T-cell (primary cell): ENCODE measurements around the gene COQ6. TPM values are rescaled to one million over a fixed set of nuclear protein-coding genes. Genes with fewer than 3 reads are reported as not detected.
"Not testable (repeated sequence)": the region's sequence is repeated elsewhere in the genome, so short reads cannot be mapped to it uniquely, and the experiment has no call there.

ENCODE experiments used
- ATAC-seq, 4 experiments: fragments of 200-7000 bp in 3 of 4; fragments of 150-1000 bp in 1 of 4; cut with Tn5 transposase; replicated peaks in 1 of 4; 1 replicate in 3 of 4; 2 replicates in 1 of 4; pipeline ENCODE4 v1.10.0; 2021; ENCODE audit warnings: moderate library complexity in 3 of 4, mild to moderate bottlenecking in 2 of 4, moderate number of reproducible peaks in 1 of 4
- CTCF ChIA-PET, 2 donors: fragments of 300-600 bp; sonication (Branson Sonifier 250); formaldehyde crosslinking; loops; one replicate each; lab custom pipeline; 2022; ENCODE audit warnings: antibody characterized with exemption in 2 of 2; lab: Charles Lee
- POLR2A ChIA-PET, 2 donors: fragments of 300-600 bp; sonication (Branson Sonifier 250); formaldehyde crosslinking; loops; one replicate each; lab custom pipeline; 2022; ENCODE audit warnings: antibody characterized with exemption in 2 of 2; lab: Charles Lee
- DNase-seq, 35 experiments: peaks; one replicate each; pipeline versions ENCODE4 v3.0.0 to v3.0.0-alpha.2; 2013 to 2023
- H3K27ac ChIP-seq: one replicate; pipeline ENCODE4 v1.5.1; 2013; ENCODE audit warnings: low read length
- H3K27me3 ChIP-seq, 2 experiments: replicated peaks in 1 of 2; 1 replicate in 1 of 2; 2 replicates in 1 of 2; pipeline versions ENCODE4 v1.6.1 to v1.7.0; 2013; ENCODE audit warnings: low read length in 1 of 2, mixed read lengths in 1 of 2; ENCODE audit not compliant: control insufficient read depth in 2 of 2, insufficient read depth in 2 of 2; ENCODE audit errors: extremely low read depth in 1 of 2
- H3K36me3 ChIP-seq, 2 donors: 1 replicate in 1 of 2; 2 replicates in 1 of 2; pipeline versions ENCODE4 v1.6.1 to v1.7.0; 2013; ENCODE audit warnings: low read length in 1 of 2; ENCODE audit not compliant: control insufficient read depth in 2 of 2, insufficient read depth in 1 of 2; ENCODE audit errors: extremely low read depth in 1 of 2
- H3K4me1 ChIP-seq, 2 experiments: 1 replicate in 1 of 2; 2 replicates in 1 of 2; pipeline versions ENCODE4 v1.6.1 to v1.7.0; 2013; ENCODE audit warnings: low read length in 2 of 2, mixed read lengths in 1 of 2; ENCODE audit not compliant: insufficient read depth in 2 of 2, control insufficient read depth in 1 of 2; ENCODE audit errors: extremely low read depth in 1 of 2
- H3K4me3 ChIP-seq, 2 donors: 1 replicate in 1 of 2; 2 replicates in 1 of 2; pipeline versions ENCODE4 v1.5.1 to v1.7.0; 2013; ENCODE audit warnings: mild to moderate bottlenecking in 2 of 2, low read length in 1 of 2, moderate library complexity in 1 of 2; ENCODE audit not compliant: control insufficient read depth in 1 of 2; ENCODE audit errors: extremely low read depth in 1 of 2
- H3K9me3 ChIP-seq: 2 replicates; pipeline ENCODE4 v1.7.0; 2013
- H3K27ac Mint-ChIP-seq, 2 donors: one replicate each; pipeline ENCODE4 v1.8.0; 2020 to 2021; ENCODE audit warnings: mild to moderate bottlenecking in 2 of 2, mixed read lengths in 2 of 2
- H3K27me3 Mint-ChIP-seq, 2 donors: one replicate each; pipeline ENCODE4 v1.8.0; 2021 to 2022; ENCODE audit warnings: mixed read lengths in 2 of 2
- H3K36me3 Mint-ChIP-seq: one replicate; pipeline ENCODE4 v1.8.0; 2021; ENCODE audit warnings: mixed read lengths
- H3K4me1 Mint-ChIP-seq, 3 donors: one replicate each; pipeline ENCODE4 v1.8.0; 2020 to 2022; ENCODE audit warnings: mixed read lengths in 3 of 3, mild to moderate bottlenecking in 1 of 3
- H3K4me3 Mint-ChIP-seq, 3 donors: one replicate each; pipeline ENCODE4 v1.8.0; 2020 to 2022; ENCODE audit warnings: mild to moderate bottlenecking in 3 of 3, mixed read lengths in 3 of 3, moderate library complexity in 3 of 3
- H3K9me3 Mint-ChIP-seq, 3 donors: one replicate each; pipeline ENCODE4 v1.8.0; 2020 to 2022; ENCODE audit warnings: mixed read lengths in 3 of 3
- WGBS: methylation state at CpG from one replicate; pipeline ENCODE4 v1.1.5; 2013; ENCODE audit warnings: missing lambda C conversion rate; ENCODE audit not compliant: insufficient coverage; 5-methylcytosine and 5-hydroxymethylcytosine counted together
- total RNA-seq, 35 experiments: library from RNA in 6 of 35; stranded (reverse) in 6 of 35; fragments of 120-200 nt in 1 of 35; gene quantifications; one replicate each; pipeline versions ENCODE4 v1.2.1 to v1.2.4 and lab custom pipeline; 2013 to 2026

Gene COQ6
- total RNA-seq, 5 donors from 2014 or later (not counting 1 experiment from before 2014, with no cell fraction given): 29.3 to 35.4 (median 33.2) TPM

- H3K9me3 Mint-ChIP-seq: no peaks in the 10 kb centered on the region
- ATAC-seq (no peak), DNase-seq (no peak)
- peaks cover 0 to 13% of the 10 kb centered on the region in 2 donors for H3K36me3 ChIP-seq
- ChIA-PET POLR2A (no interaction called here), CTCF (interaction anchor here in 1 of 2 donors (0.6 kb wide), 2 partner anchors 11 to 58 kb away, joined by 3 read pairs; no protein-coding TSS in a partner anchor)
- no peaks in the 10 kb centered on the region for H3K27me3 Mint-ChIP-seq
- 71% methylated on average over 1 of the region's 4 CpGs for WGBS
- H3K4me3 Mint-ChIP-seq: no peak overlapping the region
- H3K4me3 ChIP-seq: no peak overlapping the region
- peaks cover 22% of the 10 kb centered on the region for H3K36me3 Mint-ChIP-seq
- no peaks in the 10 kb centered on the region for H3K4me1 Mint-ChIP-seq
- H3K27me3 ChIP-seq: no peaks in the 10 kb centered on the region
- no peaks in the 10 kb centered on the region for H3K9me3 ChIP-seq
- H3K27ac Mint-ChIP-seq: no peak overlapping the region
- no peak overlapping the region for H3K27ac ChIP-seq
- H3K4me1 ChIP-seq: no peaks in the 10 kb centered on the region
Observed at GRCh38 chr14:73991092-73991491, 41.0 kb downstream of the COQ6 start.

- H3K4me3 ChIP-seq, H3K27ac Mint-ChIP-seq, H3K4me1 ChIP-seq, DNase-seq, H3K4me3 Mint-ChIP-seq, H3K36me3 ChIP-seq, H3K27me3 Mint-ChIP-seq, H3K27ac ChIP-seq, H3K27me3 ChIP-seq, H3K4me1 Mint-ChIP-seq, H3K9me3 Mint-ChIP-seq, H3K9me3 ChIP-seq, ATAC-seq, POLR2A ChIA-PET: not testable (repeated sequence)
- peaks cover 20% of the 10 kb centered on the region for H3K36me3 Mint-ChIP-seq
- CTCF ChIA-PET: interaction anchor here in 1 of 2 donors (1.0 kb wide), 1 partner anchor 42 kb away, joined by 9 read pairs; no protein-coding TSS in a partner anchor
- whole genome bisulfite sequencing: 100% methylated on average over 3 of the region's 7 CpGs
Observed at GRCh38 chr14:73994926-73995325, 44.8 kb downstream of the COQ6 start.

DNA sequence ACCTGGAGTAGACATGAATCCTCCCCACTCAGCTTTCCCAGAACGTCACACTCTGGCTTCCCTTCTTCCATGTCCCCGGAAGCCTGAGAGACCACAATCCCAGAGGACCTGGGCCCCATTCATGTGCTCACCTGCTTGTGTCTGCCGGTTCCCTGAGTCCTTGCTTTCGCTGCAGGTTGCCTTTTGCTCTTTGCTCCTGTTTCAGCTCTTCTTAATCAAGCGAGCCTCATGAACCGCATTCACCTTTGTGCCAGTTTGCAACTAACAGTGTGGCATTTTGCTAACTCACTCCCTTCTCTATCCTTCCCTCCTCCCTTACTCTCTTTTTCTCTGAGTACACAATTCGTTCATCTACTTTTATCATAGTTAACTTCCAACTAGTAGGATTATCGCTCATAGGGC, 45.9 kb downstream of the COQ6 start:
- H3K36me3 ChIP-seq: no peaks in the 10 kb centered on the region
- no peak for ATAC-seq
- Mint-ChIP-seq H3K4me3 (no peak overlapping the region), H3K4me1 (no peaks in the 10 kb centered on the region), H3K27me3 (no peaks in the 10 kb centered on the region), H3K36me3 (peaks cover 19% of the 10 kb centered on the region), H3K9me3 (no peaks in the 10 kb centered on the region), H3K27ac (no peak overlapping the region)
- no peaks in the 10 kb centered on the region for H3K9me3 ChIP-seq
- H3K4me3 ChIP-seq: no peak overlapping the region
- ChIA-PET POLR2A (no interaction called here), CTCF (interaction anchor here in 1 of 2 donors (1.0 kb wide), 1 partner anchor 41 kb away, joined by 9 read pairs; no protein-coding TSS in a partner anchor)
- no peak for DNase-seq
- no peak overlapping the region for H3K27ac ChIP-seq
- H3K4me1 ChIP-seq: no peaks in the 10 kb centered on the region
- WGBS: 94% methylated on average over 7 of the region's 8 CpGs
- H3K27me3 ChIP-seq: no peaks in the 10 kb centered on the region

DNA sequence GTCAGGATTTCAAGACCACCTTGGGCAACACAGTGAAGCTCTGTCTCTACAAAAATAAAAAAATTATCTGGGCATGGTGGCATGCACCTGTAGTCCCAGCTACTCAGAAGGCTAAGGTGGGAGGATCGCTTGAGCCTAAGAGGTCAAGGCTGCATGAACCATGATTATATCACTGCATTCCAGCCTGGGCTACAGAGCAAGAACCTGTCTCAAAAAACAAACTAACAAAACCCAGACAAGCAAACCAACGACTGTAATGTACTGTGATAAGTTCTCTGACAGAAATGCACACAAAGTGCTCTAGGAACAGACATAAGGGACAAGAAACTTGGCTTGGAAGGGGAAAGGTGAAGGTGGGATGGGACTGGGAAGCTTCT, 46.6 kb downstream of the COQ6 start:
- Histone ChIP-seq H3K36me3 (no peaks in the 10 kb centered on the region), H3K4me1 (no peaks in the 10 kb centered on the region), H3K4me3 (no peak overlapping the region), H3K9me3 (no peaks in the 10 kb centered on the region), H3K27me3 (no peaks in the 10 kb centered on the region), H3K27ac (no peak overlapping the region)
- no peaks in the 10 kb centered on the region for H3K27me3 Mint-ChIP-seq
- H3K4me1 Mint-ChIP-seq: no peaks in the 10 kb centered on the region
- CTCF ChIA-PET: no interaction called here
- peaks cover 17% of the 10 kb centered on the region for H3K36me3 Mint-ChIP-seq
- H3K9me3 Mint-ChIP-seq: no peaks in the 10 kb centered on the region
- WGBS: no CpG with 5 or more reads among the region's 2 CpGs
- ATAC-seq: no peak
- H3K4me3 Mint-ChIP-seq: no peak overlapping the region
- POLR2A ChIA-PET: interaction anchor here in 1 of 2 donors (0.5 kb wide), 1 partner anchor 41 kb away, joined by 5 read pairs; no protein-coding TSS in a partner anchor
- no peak overlapping the region for H3K27ac Mint-ChIP-seq
- no peak for DNase-seq

GRCh38 chr14:73997108-73997943, 47.2 kb downstream of the COQ6 start:
- Mint-ChIP-seq H3K9me3 (no peaks in the 10 kb centered on the region), H3K4me1 (no peaks in the 10 kb centered on the region), H3K27ac (no peak overlapping the region), H3K4me3 (no peak overlapping the region), H3K27me3 (no peaks in the 10 kb centered on the region), H3K36me3 (peaks cover 14% of the 10 kb centered on the region)
- H3K4me3 ChIP-seq: no peak overlapping the region
- CTCF ChIA-PET: no interaction called here
- POLR2A ChIA-PET: interaction anchor here in 1 of 2 donors (0.5 kb wide), 1 partner anchor 41 kb away, joined by 5 read pairs; no protein-coding TSS in a partner anchor
- ATAC-seq: no peak
- WGBS: no CpG with 5 or more reads among the region's 1 CpG
- H3K9me3 ChIP-seq: no peaks in the 10 kb centered on the region
- no peaks in the 10 kb centered on the region for H3K4me1 ChIP-seq
- no peaks in the 10 kb centered on the region for H3K36me3 ChIP-seq
- H3K27ac ChIP-seq: no peak overlapping the region
- H3K27me3 ChIP-seq: no peaks in the 10 kb centered on the region
- no peak for DNase-seq

- Mint-ChIP-seq H3K9me3 (no peaks in the 10 kb centered on the region), H3K27ac (no peak overlapping the region), H3K4me1 (no peaks in the 10 kb centered on the region), H3K27me3 (no peaks in the 10 kb centered on the region), H3K4me3 (no peak overlapping the region), H3K36me3 (peaks cover 14% of the 10 kb centered on the region)
- no peaks in the 10 kb centered on the region for H3K27me3 ChIP-seq
- ChIA-PET POLR2A (no interaction called here), CTCF (no interaction called here)
- H3K27ac ChIP-seq: no peak overlapping the region
- H3K9me3 ChIP-seq: no peaks in the 10 kb centered on the region
- H3K4me1 ChIP-seq: no peaks in the 10 kb centered on the region
- WGBS: 100% methylated on average over 3 of the region's 7 CpGs
- DNase-seq: no peak
- H3K4me3 ChIP-seq: no peak overlapping the region
- H3K36me3 ChIP-seq: no peaks in the 10 kb centered on the region
- no peak for ATAC-seq
Observed at GRCh38 chr14:73997944-73998447, 47.9 kb downstream of the COQ6 start.
